Measurements from ENCODE around the gene TCP1.

- TF ChIP-seq POLR2AphosphoS5 (IDR thresholded peaks at IDR 0.05; ENCODE audit: borderline replicate concordance, low read depth, low read length) (no peak), EZH2 (IDR thresholded peaks at IDR 0.05) (no peak), FOXP2 (optimal IDR thresholded peaks at IDR 0.05; ENCODE audit: control extremely low read depth, extremely low read length, insufficient read depth) (no peak)
These were observed 28.1 kb downstream of the TCP1 start for GRCh38 chr6:159761129-159761872.
